GM08714 (cell line): ENCODE data around the gene IGSF21.

Experiments used
- H3K4me3 ChIP-seq: fragments of 200-500 bp; sonication (Bioruptor generic); 2 replicates; pipeline ENCODE4 v1.5.1; 2014; ENCODE audit warnings: mild to moderate bottlenecking, low read length, inconsistent platforms
- ZNF274 ChIP-seq: IDR thresholded peaks from 2 replicates; pipeline ENCODE4 v1.6.1; 2012; ENCODE audit warnings: mild to moderate bottlenecking, low read depth, low read length

IGSF21 gene

GRCh38 chr1:18289597-18289996 is 182.0 kb downstream of the IGSF21 start:
- no peak for TF ChIP-seq ZNF274
- no peak overlapping the region for H3K4me3 ChIP-seq

- no peak for TF ChIP-seq ZNF274
- no peak overlapping the region for H3K4me3 ChIP-seq
These were observed 183.3 kb downstream of the IGSF21 start for GRCh38 chr1:18290740-18291412.

GRCh38 chr1:18292531-18292930 is 184.9 kb downstream of the IGSF21 start:
- no peak for TF ChIP-seq ZNF274
- H3K4me3 ChIP-seq = no peak overlapping the region

GRCh38 chr1:18293291-18293690 is 185.7 kb downstream of the IGSF21 start:
- no peak overlapping the region for H3K4me3 ChIP-seq
- no peak for TF ChIP-seq ZNF274

GRCh38 chr1:18294437-18295176 is 187.0 kb downstream of the IGSF21 start:
- no peak for TF ChIP-seq ZNF274
- H3K4me3 ChIP-seq = no peak overlapping the region

GRCh38 chr1:18297896-18298648 is 190.5 kb downstream of the IGSF21 start:
- no peak for TF ChIP-seq ZNF274
- no peak overlapping the region for H3K4me3 ChIP-seq

GRCh38 chr1:18299441-18300338 is 192.1 kb downstream of the IGSF21 start:
- H3K4me3 ChIP-seq = no peak overlapping the region
- no peak for TF ChIP-seq ZNF274

GRCh38 chr1:18300376-18300775 is 192.8 kb downstream of the IGSF21 start:
- H3K4me3 ChIP-seq = no peak overlapping the region

GRCh38 chr1:18302788-18303413 is 195.3 kb downstream of the IGSF21 start:
- H3K4me3 ChIP-seq = no peak overlapping the region
- no peak for TF ChIP-seq ZNF274

More at GRCh38 chr1:18300376-18300775, 192.8 kb downstream of the IGSF21 start:
- no peak for TF ChIP-seq ZNF274

- H3K4me3 ChIP-seq = no peak overlapping the region
- no peak for TF ChIP-seq ZNF274
These were observed 196.7 kb downstream of the IGSF21 start for GRCh38 chr1:18304151-18304869.

GRCh38 chr1:18305182-18305795 is 197.7 kb downstream of the IGSF21 start:
- H3K4me3 ChIP-seq = no peak overlapping the region
- TF ChIP-seq ZNF274 = no peak

- H3K4me3 ChIP-seq = no peak overlapping the region
- no peak for TF ChIP-seq ZNF274
These were observed 199.8 kb downstream of the IGSF21 start for GRCh38 chr1:18307329-18307898.
